ENCODE results near the gene SERPINB6. TPM values are rescaled to one million over a fixed set of nuclear protein-coding genes. Genes with fewer than 3 reads are reported as not detected.

The SERPINB6 gene
- total and polyA plus RNA-seq, 2 experiments from 2014 or later: 95.7 to 149 TPM

GRCh38 chr6:2993755-2994317 lies 22.5 kb upstream of the SERPINB6 start:
- WGBS, 2 experiments (ENCODE audit: low coverage in 1 of 2, low lambda C conversion rate in 2 of 2, missing lambda C conversion rate in 2 of 2): 96 to 97% methylated on average over 4 of the region's 4 CpGs
- in situ Hi-C loops (cut with MboI): loop anchor here (5.0 kb wide), 1 partner anchor 63 kb away; no protein-coding TSS in a partner anchor

GRCh38 chr6:2992330-2992979 lies 21.1 kb upstream of the SERPINB6 start:
- Histone ChIP-seq H3K9ac (no peak overlapping the region), H4K20me1 (ENCODE audit: insufficient read depth) (no peaks in the 10 kb centered on the region), H3K36me3 (ENCODE audit: low read depth) (no peaks in the 10 kb centered on the region), H3K4me2 (ENCODE audit: unreplicated experiment) (no peak overlapping the region), H3K27ac (no peak overlapping the region), H3K9me2 (ENCODE audit: insufficient read depth) (no peaks in the 10 kb centered on the region), H3F3A (ENCODE audit: insufficient read depth) (peaks cover 16% of the 10 kb centered on the region), H2AFZ (no peak overlapping the region), H3K9me3 (ENCODE audit: low read depth) (no peaks in the 10 kb centered on the region), H3K4me1 (ENCODE audit: insufficient read depth) (peaks cover 8% of the 10 kb centered on the region), H3K79me2 (ENCODE audit: insufficient read depth) (peaks cover 4% of the 10 kb centered on the region), H3K4me3 (no peak overlapping the region), H3K27me3 (replicated peaks; ENCODE audit: insufficient read depth) (no peaks in the 10 kb centered on the region)
- DNase-seq: no peak
- TF ChIP-seq EZH2phosphoT487 (IDR thresholded peaks at IDR 0.05; ENCODE audit: insufficient read depth, low read depth): no peak
- no peak for TF ChIP-seq EZH2 (IDR thresholded peaks at IDR 0.05; ENCODE audit: insufficient read depth, poor library complexity, severe bottlenecking)
- in situ Hi-C loops (cut with MboI): loop anchor here (5.0 kb wide), 1 partner anchor 65 kb away; no protein-coding TSS in a partner anchor
- WGBS, 2 experiments (ENCODE audit: low coverage in 1 of 2, low lambda C conversion rate in 2 of 2, missing lambda C conversion rate in 2 of 2): 72 to 76% methylated on average over 6 of the region's 6 CpGs

More at GRCh38 chr6:2993755-2994317, 22.5 kb upstream of the SERPINB6 start:
- no peak overlapping the region for H2AFZ ChIP-seq
- no peak for DNase-seq
- peaks cover 4% of the 10 kb centered on the region for H3K79me2 ChIP-seq (ENCODE audit: insufficient read depth)
- peaks cover 12% of the 10 kb centered on the region for H3F3A ChIP-seq (ENCODE audit: insufficient read depth)
- H3K9ac ChIP-seq: no peak overlapping the region
- TF ChIP-seq EZH2phosphoT487 (IDR thresholded peaks at IDR 0.05; ENCODE audit: insufficient read depth, low read depth): no peak
- H3K4me2 ChIP-seq (ENCODE audit: unreplicated experiment): no peak overlapping the region
- H3K9me2 ChIP-seq (ENCODE audit: insufficient read depth): no peaks in the 10 kb centered on the region
- H3K4me1 ChIP-seq (ENCODE audit: insufficient read depth): no peaks in the 10 kb centered on the region; the same call in none of the 2 replicates
- H3K27ac ChIP-seq: no peak overlapping the region
- no peaks in the 10 kb centered on the region for H3K9me3 ChIP-seq (ENCODE audit: low read depth)
- H3K36me3 ChIP-seq (ENCODE audit: low read depth): no peaks in the 10 kb centered on the region
- H3K27me3 ChIP-seq (replicated peaks; ENCODE audit: insufficient read depth): no peaks in the 10 kb centered on the region
- H3K4me3 ChIP-seq: no peak overlapping the region
- H4K20me1 ChIP-seq (ENCODE audit: insufficient read depth): no peaks in the 10 kb centered on the region

- peak; percentile 47 for DNase-seq
- Histone ChIP-seq H4K20me1 (ENCODE audit: insufficient read depth) (no peaks in the 10 kb centered on the region), H3K36me3 (ENCODE audit: low read depth) (no peaks in the 10 kb centered on the region), H3K9me2 (ENCODE audit: insufficient read depth) (no peaks in the 10 kb centered on the region), H3K27ac (peak overlapping the region; percentile 99), H3K4me2 (ENCODE audit: unreplicated experiment) (peak overlapping the region; percentile 92), H3K4me3 (peak overlapping the region; percentile 79), H3F3A (ENCODE audit: insufficient read depth) (peaks cover 28% of the 10 kb centered on the region), H2AFZ (peak overlapping the region; percentile 86), H3K4me1 (ENCODE audit: insufficient read depth) (peaks cover 21% of the 10 kb centered on the region), H3K9ac (peak overlapping the region; percentile 97), H3K9me3 (ENCODE audit: low read depth) (no peaks in the 10 kb centered on the region), H3K27me3 (replicated peaks; ENCODE audit: insufficient read depth) (no peaks in the 10 kb centered on the region), H3K79me2 (ENCODE audit: insufficient read depth) (peaks cover 4% of the 10 kb centered on the region)
- in situ Hi-C loops (cut with MboI): loop anchor here (5.0 kb wide), 1 partner anchor 66 kb away; no protein-coding TSS in a partner anchor
- TF ChIP-seq EZH2 (IDR thresholded peaks at IDR 0.05; ENCODE audit: insufficient read depth, poor library complexity, severe bottlenecking) (no peak), EZH2phosphoT487 (IDR thresholded peaks at IDR 0.05; ENCODE audit: insufficient read depth, low read depth) (no peak)
- 1 to 3% methylated on average over 10 of the region's 10 CpGs for WGBS, 2 experiments (ENCODE audit: low coverage in 1 of 2, low lambda C conversion rate in 2 of 2, missing lambda C conversion rate in 2 of 2)
Observed at GRCh38 chr6:2990932-2991506, 19.7 kb upstream of the SERPINB6 start.

- DNase-seq: peak; percentile 69
- TF ChIP-seq EZH2phosphoT487 (IDR thresholded peaks at IDR 0.05; ENCODE audit: insufficient read depth, low read depth): no peak
- no peak for TF ChIP-seq EZH2 (IDR thresholded peaks at IDR 0.05; ENCODE audit: insufficient read depth, poor library complexity, severe bottlenecking)
- peak overlapping the region; percentile 99 for H3K27ac ChIP-seq
- peak overlapping the region; percentile 86 for H2AFZ ChIP-seq
- no peaks in the 10 kb centered on the region for H3K9me3 ChIP-seq (ENCODE audit: low read depth)
- H3K4me3 ChIP-seq: peak overlapping the region; percentile 79
- no peaks in the 10 kb centered on the region for H3K27me3 ChIP-seq (replicated peaks; ENCODE audit: insufficient read depth)
- 2 to 5% methylated on average over 19 of the region's 19 CpGs for WGBS, 2 experiments (ENCODE audit: low coverage in 1 of 2, low lambda C conversion rate in 2 of 2, missing lambda C conversion rate in 2 of 2)
- H3K4me1 ChIP-seq (ENCODE audit: insufficient read depth): peaks cover 24% of the 10 kb centered on the region
- peaks cover 32% of the 10 kb centered on the region for H3F3A ChIP-seq (ENCODE audit: insufficient read depth)
- peak overlapping the region; percentile 97 for H3K9ac ChIP-seq
- H3K4me2 ChIP-seq (ENCODE audit: unreplicated experiment): peak overlapping the region; percentile 92
- peaks cover 4% of the 10 kb centered on the region for H3K79me2 ChIP-seq (ENCODE audit: insufficient read depth)
- no peaks in the 10 kb centered on the region for H3K9me2 ChIP-seq (ENCODE audit: insufficient read depth)
- H3K36me3 ChIP-seq (ENCODE audit: low read depth): no peaks in the 10 kb centered on the region
- no peaks in the 10 kb centered on the region for H4K20me1 ChIP-seq (ENCODE audit: insufficient read depth)
- in situ Hi-C loops (cut with MboI): loop anchor here (5.0 kb wide), 1 partner anchor 67 kb away; no protein-coding TSS in a partner anchor
Observed at GRCh38 chr6:2990248-2990931, 19.0 kb upstream of the SERPINB6 start.

All from GM23248 (cell line).